Activated naive CD4-positive, alpha-beta T cell treated with anti-CD3 and anti-CD28 coated beads, Interleukin-2, amount 10 ng/mL, durations not matched to agents 7 days and 5 days (primary cell): ENCODE results near the gene TOX3.

Source experiments
- CTCF ChIA-PET: fragments of 350-600 bp; sonication (Branson Sonifier 250); formaldehyde crosslinking; loops from one replicate; lab custom pipeline; 2021; ENCODE audit warnings: antibody characterized with exemption; lab: Charles Lee
- DNase-seq: peaks from one replicate; pipeline ENCODE4 v3.0.0-alpha.2; 2020
- H3K27ac Mint-ChIP-seq: one replicate; pipeline ENCODE4 v1.8.0; 2021; ENCODE audit warnings: mild to moderate bottlenecking, moderate library complexity, mixed read lengths
- H3K27me3 Mint-ChIP-seq: one replicate; pipeline ENCODE4 v1.8.0; 2021; ENCODE audit warnings: mild to moderate bottlenecking, mixed read lengths
- H3K36me3 Mint-ChIP-seq: one replicate; pipeline ENCODE4 v1.8.0; 2021; ENCODE audit warnings: mixed read lengths
- H3K4me1 Mint-ChIP-seq: one replicate; pipeline ENCODE4 v1.8.0; 2021; ENCODE audit warnings: mixed read lengths
- H3K4me3 Mint-ChIP-seq: one replicate; pipeline ENCODE4 v1.8.0; 2021; ENCODE audit warnings: mild to moderate bottlenecking, moderate library complexity, mixed read lengths
- H3K9me3 Mint-ChIP-seq: one replicate; pipeline ENCODE4 v1.8.0; 2021; ENCODE audit warnings: mixed read lengths

TOX3 gene

GRCh38 chr16:52553322-52553721 lies 6.4 kb upstream of the TOX3 start:
- H3K27ac Mint-ChIP-seq = no peak overlapping the region
- H3K36me3 Mint-ChIP-seq = no peaks in the 10 kb centered on the region
- H3K4me3 Mint-ChIP-seq = no peak overlapping the region
- peaks cover 9% of the 10 kb centered on the region for H3K27me3 Mint-ChIP-seq
- DNase-seq = no peak
- H3K9me3 Mint-ChIP-seq = no peaks in the 10 kb centered on the region
- no peaks in the 10 kb centered on the region for H3K4me1 Mint-ChIP-seq
- CTCF ChIA-PET = no interaction called here

GRCh38 chr16:52552643-52553042 lies 5.7 kb upstream of the TOX3 start:
- Mint-ChIP-seq H3K27ac (no peak overlapping the region), H3K4me1 (peaks cover 1% of the 10 kb centered on the region), H3K4me3 (no peak overlapping the region), H3K27me3 (peaks cover 15% of the 10 kb centered on the region), H3K9me3 (no peaks in the 10 kb centered on the region), H3K36me3 (peaks cover 2% of the 10 kb centered on the region)
- CTCF ChIA-PET = no interaction called here
- DNase-seq = no peak

GRCh38 chr16:52549011-52549692 lies 2.2 kb upstream of the TOX3 start:
- Mint-ChIP-seq H3K27ac (no peak overlapping the region), H3K36me3 (peaks cover 4% of the 10 kb centered on the region), H3K9me3 (no peaks in the 10 kb centered on the region), H3K4me1 (peaks cover 4% of the 10 kb centered on the region), H3K4me3 (no peak overlapping the region), H3K27me3 (peaks cover 38% of the 10 kb centered on the region)
- no peak for DNase-seq
- CTCF ChIA-PET = no interaction called here

GRCh38 chr16:52548261-52549010 lies 1.5 kb upstream of the TOX3 start:
- no peak for DNase-seq
- Mint-ChIP-seq H3K9me3 (no peaks in the 10 kb centered on the region), H3K4me1 (peaks cover 4% of the 10 kb centered on the region), H3K4me3 (no peak overlapping the region), H3K27ac (no peak overlapping the region), H3K36me3 (peaks cover 4% of the 10 kb centered on the region), H3K27me3 (peaks cover 38% of the 10 kb centered on the region)
- CTCF ChIA-PET = no interaction called here

- H3K27ac Mint-ChIP-seq = no peak overlapping the region
- peaks cover 4% of the 10 kb centered on the region for H3K36me3 Mint-ChIP-seq
- no peak overlapping the region for H3K4me3 Mint-ChIP-seq
- peaks cover 4% of the 10 kb centered on the region for H3K4me1 Mint-ChIP-seq
- H3K27me3 Mint-ChIP-seq = peaks cover 38% of the 10 kb centered on the region
- DNase-seq = no peak
- CTCF ChIA-PET = no interaction called here
- H3K9me3 Mint-ChIP-seq = no peaks in the 10 kb centered on the region
These were observed 882 bp upstream of the TOX3 start for GRCh38 chr16:52547834-52548215.

GRCh38 chr16:52546291-52547003 lies 496 bp downstream of the TOX3 start:
- CTCF ChIA-PET = no interaction called here
- DNase-seq = no peak
- Mint-ChIP-seq H3K27me3 (peaks cover 38% of the 10 kb centered on the region), H3K9me3 (no peaks in the 10 kb centered on the region), H3K27ac (no peak overlapping the region), H3K4me1 (peaks cover 4% of the 10 kb centered on the region), H3K36me3 (peaks cover 4% of the 10 kb centered on the region), H3K4me3 (no peak overlapping the region)

GRCh38 chr16:52545898-52546266 lies 1.1 kb downstream of the TOX3 start:
- DNase-seq = no peak

GRCh38 chr16:52545222-52545897 lies 1.6 kb downstream of the TOX3 start:
- Mint-ChIP-seq H3K9me3 (no peaks in the 10 kb centered on the region), H3K27ac (no peak overlapping the region), H3K4me1 (peaks cover 4% of the 10 kb centered on the region), H3K27me3 (peaks cover 38% of the 10 kb centered on the region), H3K4me3 (no peak overlapping the region), H3K36me3 (peaks cover 4% of the 10 kb centered on the region)
- DNase-seq = no peak
- CTCF ChIA-PET = no interaction called here

More at GRCh38 chr16:52545898-52546266, 1.1 kb downstream of the TOX3 start:
- CTCF ChIA-PET = no interaction called here
- Mint-ChIP-seq H3K4me3 (no peak overlapping the region), H3K27ac (no peak overlapping the region), H3K27me3 (peaks cover 38% of the 10 kb centered on the region), H3K4me1 (peaks cover 4% of the 10 kb centered on the region), H3K36me3 (peaks cover 4% of the 10 kb centered on the region), H3K9me3 (no peaks in the 10 kb centered on the region)

- H3K36me3 Mint-ChIP-seq = peaks cover 4% of the 10 kb centered on the region
- DNase-seq = no peak
- no peaks in the 10 kb centered on the region for H3K9me3 Mint-ChIP-seq
- H3K27me3 Mint-ChIP-seq = peaks cover 38% of the 10 kb centered on the region
- H3K27ac Mint-ChIP-seq = no peak overlapping the region
- CTCF ChIA-PET = no interaction called here
- H3K4me1 Mint-ChIP-seq = peaks cover 4% of the 10 kb centered on the region
- H3K4me3 Mint-ChIP-seq = no peak overlapping the region
These were observed 2.2 kb downstream of the TOX3 start for GRCh38 chr16:52544703-52545102.

- no peak for DNase-seq
- H3K4me3 Mint-ChIP-seq = no peak overlapping the region
- H3K27ac Mint-ChIP-seq = no peak overlapping the region
- peaks cover 4% of the 10 kb centered on the region for H3K4me1 Mint-ChIP-seq
- H3K36me3 Mint-ChIP-seq = peaks cover 4% of the 10 kb centered on the region
- H3K27me3 Mint-ChIP-seq = peaks cover 32% of the 10 kb centered on the region
- CTCF ChIA-PET = no interaction called here
- no peaks in the 10 kb centered on the region for H3K9me3 Mint-ChIP-seq
These were observed 3.3 kb downstream of the TOX3 start for GRCh38 chr16:52543654-52544053.

- CTCF ChIA-PET = no interaction called here
- peaks cover 10% of the 10 kb centered on the region for H3K27me3 Mint-ChIP-seq
- peaks cover 2% of the 10 kb centered on the region for H3K9me3 Mint-ChIP-seq
- no peak overlapping the region for H3K27ac Mint-ChIP-seq
- H3K4me1 Mint-ChIP-seq = no peaks in the 10 kb centered on the region
- no peak for DNase-seq
- no peak overlapping the region for H3K4me3 Mint-ChIP-seq
- no peaks in the 10 kb centered on the region for H3K36me3 Mint-ChIP-seq
These were observed 6.0 kb downstream of the TOX3 start for GRCh38 chr16:52540910-52541309.

GRCh38 chr16:52539191-52539590 lies 7.8 kb downstream of the TOX3 start:
- no peaks in the 10 kb centered on the region for H3K36me3 Mint-ChIP-seq
- H3K9me3 Mint-ChIP-seq = peaks cover 2% of the 10 kb centered on the region
- DNase-seq = no peak
- H3K27me3 Mint-ChIP-seq = no peaks in the 10 kb centered on the region
- H3K27ac Mint-ChIP-seq = no peak overlapping the region
- CTCF ChIA-PET = no interaction called here
- no peak overlapping the region for H3K4me3 Mint-ChIP-seq
- no peaks in the 10 kb centered on the region for H3K4me1 Mint-ChIP-seq

- Mint-ChIP-seq H3K4me3 (no peak overlapping the region), H3K9me3 (peaks cover 2% of the 10 kb centered on the region), H3K36me3 (no peaks in the 10 kb centered on the region), H3K27ac (no peak overlapping the region), H3K27me3 (no peaks in the 10 kb centered on the region), H3K4me1 (no peaks in the 10 kb centered on the region)
- CTCF ChIA-PET = no interaction called here
- DNase-seq = no peak
These were observed 8.4 kb downstream of the TOX3 start for GRCh38 chr16:52538511-52538910.

- H3K36me3 Mint-ChIP-seq = no peaks in the 10 kb centered on the region
- no peak overlapping the region for H3K27ac Mint-ChIP-seq
- DNase-seq = no peak
- H3K27me3 Mint-ChIP-seq = no peaks in the 10 kb centered on the region
- CTCF ChIA-PET = no interaction called here
- peaks cover 2% of the 10 kb centered on the region for H3K9me3 Mint-ChIP-seq
- no peak overlapping the region for H3K4me3 Mint-ChIP-seq
- H3K4me1 Mint-ChIP-seq = no peaks in the 10 kb centered on the region
These were observed 9.4 kb downstream of the TOX3 start for GRCh38 chr16:52537516-52537915.
